AG09319 (cell line): ENCODE measurements around the gene SPATA16.

Experiments
- DNase-seq: peaks from one replicate; pipeline ENCODE4 v3.0.0-alpha.2; 2010; ENCODE audit warnings: low read depth; ENCODE audit errors: extremely low read depth
- CTCF ChIP-seq: IDR thresholded peaks from 2 replicates; pipeline ENCODE4 v1.5.1; 2011; ENCODE audit warnings: low read depth, mild to moderate bottlenecking, inconsistent platforms, low read length, moderate library complexity

The SPATA16 gene

DNA sequence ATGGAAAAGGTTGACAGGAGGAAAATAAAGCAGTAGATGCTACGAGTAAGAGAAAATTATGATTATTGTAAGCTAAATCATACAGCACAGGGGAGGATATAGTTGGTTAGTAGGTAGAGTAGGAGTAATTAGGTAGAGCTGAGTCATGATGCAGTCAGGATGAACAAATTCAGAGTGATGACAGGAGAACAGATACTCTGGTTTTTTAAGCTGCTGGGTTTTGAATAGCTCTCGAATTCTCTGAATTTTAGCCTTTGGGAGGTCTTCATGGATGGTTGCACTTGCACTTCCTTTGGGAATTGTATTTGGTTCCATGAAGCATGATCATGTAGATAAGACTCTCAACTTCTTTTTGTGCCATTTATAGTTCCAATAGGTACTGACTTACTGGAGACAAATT lies 294.3 kb downstream of the SPATA16 start:
- TF ChIP-seq CTCF: no peak
- DNase-seq: no peak

DNA sequence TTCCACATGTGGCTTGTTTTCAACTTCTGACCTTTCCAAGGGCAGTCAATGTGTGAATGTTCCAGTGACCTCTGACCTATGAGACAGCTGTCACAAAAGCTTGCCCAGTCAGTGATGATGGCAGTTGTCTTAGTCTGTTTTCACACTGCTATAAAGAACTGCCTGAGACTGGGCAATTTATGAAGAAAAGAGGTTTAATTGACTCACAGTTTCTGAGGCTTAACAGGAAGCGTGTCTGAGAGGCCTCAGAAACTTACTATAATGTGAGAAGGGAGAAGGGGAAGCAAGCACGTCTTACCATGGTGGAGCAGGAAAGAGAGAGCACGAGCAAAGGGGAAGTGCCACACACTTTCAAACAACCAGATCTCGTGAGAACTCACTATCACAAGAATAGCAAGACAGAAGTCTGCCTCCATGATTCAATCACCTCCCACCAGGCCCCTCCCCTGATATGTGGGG lies 294.9 kb downstream of the SPATA16 start:
- no peak for TF ChIP-seq CTCF
- DNase-seq: no peak

DNA sequence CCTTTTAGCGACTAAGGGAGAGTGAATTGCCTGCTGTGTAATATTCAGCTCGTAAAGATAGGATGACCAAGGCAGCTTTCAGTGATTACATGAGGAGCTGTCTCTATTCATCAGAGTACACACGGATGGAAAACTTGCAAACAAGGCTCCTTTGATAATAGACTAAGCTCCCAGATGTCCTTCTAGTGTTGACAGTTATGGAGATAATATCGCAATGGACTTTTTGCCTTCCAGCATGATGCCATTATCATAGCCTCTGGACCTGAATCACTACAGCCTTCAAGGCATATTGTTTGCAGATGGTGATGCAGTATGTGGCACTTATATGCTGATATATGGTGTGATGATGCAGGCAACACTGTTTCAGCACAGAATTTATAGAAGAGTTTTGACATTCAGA lies 296.6 kb downstream of the SPATA16 start:
- no peak for TF ChIP-seq CTCF

GRCh38 chr3:172840913-172841312 lies 300.1 kb downstream of the SPATA16 start:
- TF ChIP-seq CTCF: no peak
- no peak for DNase-seq

More for the DNA sequence above, 296.6 kb downstream of the SPATA16 start:
- DNase-seq: no peak

DNA sequence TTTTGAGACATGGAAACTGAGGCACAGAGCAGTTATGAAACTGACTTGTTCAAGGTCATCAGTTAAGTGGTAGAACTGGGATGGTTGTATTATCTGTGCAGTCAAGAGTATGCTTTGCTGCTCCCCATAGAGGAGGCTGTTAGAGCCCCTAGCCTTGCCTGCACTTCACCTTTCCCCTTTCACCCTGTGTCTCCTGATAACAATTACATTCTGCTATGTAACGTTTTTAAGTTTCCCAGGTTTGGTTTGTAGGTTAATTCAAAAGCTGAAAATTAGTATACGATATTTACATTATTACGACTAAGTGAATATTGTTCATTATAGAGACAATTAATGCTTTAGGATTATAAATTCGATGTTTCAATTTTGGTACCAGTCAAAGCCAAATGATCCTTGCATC lies 300.6 kb downstream of the SPATA16 start:
- TF ChIP-seq CTCF: no peak

DNA sequence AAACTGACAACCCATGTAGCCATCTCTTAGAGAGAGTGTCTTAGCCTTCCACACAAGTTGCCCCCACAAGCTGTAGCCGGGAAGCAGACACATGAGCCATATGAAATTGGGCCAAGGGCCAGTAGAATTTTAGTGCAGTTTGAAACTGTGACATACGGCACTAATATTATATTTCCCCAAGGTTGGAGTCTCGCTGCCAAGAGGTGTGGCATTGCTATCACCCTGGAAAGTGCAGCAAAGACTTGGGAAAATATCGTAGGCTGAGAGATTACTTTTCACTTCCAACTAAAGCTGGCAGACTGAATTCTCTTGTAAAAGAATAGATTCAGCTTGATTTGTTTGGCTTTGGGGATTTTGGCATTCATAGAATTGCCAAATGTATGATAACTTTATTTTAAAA lies 301.4 kb downstream of the SPATA16 start:
- no peak for DNase-seq
- TF ChIP-seq CTCF: no peak

More for the DNA sequence above, 300.6 kb downstream of the SPATA16 start:
- no peak for DNase-seq
